ENCODE data around the gene ELOB. TPM values are rescaled to one million over a fixed set of nuclear protein-coding genes. Genes with fewer than 3 reads are reported as not detected.

The ELOB gene
- total and polyA plus RNA-seq, 2 of the 13 experiments (the other 11 are each of a cell fraction or from before 2014, with no cell fraction given) = 208 to 225 TPM

DNA sequence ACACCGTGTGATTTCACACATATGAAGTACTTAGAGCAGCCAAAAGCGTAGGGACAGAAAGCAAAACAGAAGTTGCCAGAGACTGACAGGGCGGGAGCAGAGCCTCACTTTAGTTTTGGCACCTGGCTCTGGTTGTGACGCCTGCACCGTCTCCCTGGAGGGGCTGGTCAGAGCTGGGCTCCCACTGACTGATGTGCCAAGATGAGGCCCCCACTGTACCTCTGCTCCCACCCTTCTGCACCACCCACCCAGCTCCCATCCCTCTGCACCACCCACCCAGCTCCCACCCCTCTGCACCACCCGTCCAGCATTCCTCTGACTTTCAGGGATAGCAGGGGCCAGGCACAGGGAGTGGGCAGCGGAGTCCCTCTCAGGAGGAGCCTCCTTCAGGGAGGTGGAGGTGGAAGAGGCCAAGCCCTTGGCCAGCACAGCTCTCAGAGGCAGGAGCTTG lies 36.7 kb upstream of the ELOB start:
- intact Hi-C loops (cut with micrococcal nuclease; ENCODE audit: unreplicated experiment) = no loop called here
- CTCF ChIA-PET (ENCODE audit: low intra/inter-chr PET ratio, low total read pairs) = no interaction called here
- ATAC-seq = no peak

More for the DNA sequence above, 36.7 kb upstream of the ELOB start:
- Histone ChIP-seq H3K9me3 (ENCODE audit: low read length) (no peaks in the 10 kb centered on the region), H3K27me3 (ENCODE audit: control insufficient read depth in 1 of 2, insufficient read depth in 2 of 2, low read length in 2 of 2) (peaks cover 8 to 51% of the 10 kb centered on the region in 2 experiments), H3K4me3 (replicated peaks in 1 of 3; ENCODE audit: insufficient read depth in 1 of 3, low read depth in 2 of 3, low read length in 3 of 3) (no peak overlapping the region), H3K27ac (ENCODE audit: extremely low read length, insufficient read depth, low read length) (no peak overlapping the region), H3K79me2 (ENCODE audit: insufficient read depth, low read length) (no peaks in the 10 kb centered on the region), H2AFZ (ENCODE audit: low read length) (no peak overlapping the region), H4K20me1 (ENCODE audit: insufficient read depth, low read length) (no peaks in the 10 kb centered on the region), H3K4me2 (ENCODE audit: low read depth, low read length) (no peak overlapping the region), H3K9ac (ENCODE audit: insufficient read depth, low read depth, low read length) (no peak overlapping the region), H3K36me3 (replicated peaks in 1 of 2; ENCODE audit: control insufficient read depth in 1 of 2, insufficient read depth in 2 of 2, low read length in 2 of 2) (no peaks in the 10 kb centered on the region), H3K4me1 (ENCODE audit: insufficient read depth, low read length) (peaks cover 19% of the 10 kb centered on the region)
- WGBS (ENCODE audit: low lambda C conversion rate) = 48% methylated on average over 6 of the region's 7 CpGs
- no TSS peak for BruUV-seq (replicated peaks)
- POLR2A ChIA-PET = no interaction called here
- TF ChIP-seq SOX6 (IDR thresholded peaks at IDR 0.05) (no peak), SOX6 (CRISPR knock-in tag; IDR thresholded peaks at IDR 0.05) (no peak), ZNF180 (CRISPR knock-in tag; IDR thresholded peaks at IDR 0.05; ENCODE audit: borderline replicate concordance, low read depth) (no peak), PPARG (CRISPR knock-in tag; conservative IDR thresholded peaks at IDR 0.05) (no peak), NR2F1 (CRISPR knock-in tag; IDR thresholded peaks at IDR 0.05) (no peak), ZNF530 (CRISPR knock-in tag; IDR thresholded peaks at IDR 0.05; ENCODE audit: low read depth) (no peak), ONECUT2 (CRISPR knock-in tag; IDR thresholded peaks at IDR 0.05) (no peak), MEIS1 (CRISPR knock-in tag; IDR thresholded peaks at IDR 0.05; ENCODE audit: borderline replicate concordance) (no peak), NAIF1 (CRISPR knock-in tag; IDR thresholded peaks at IDR 0.05; ENCODE audit: borderline replicate concordance) (no peak)
- TF ChIP-seq, protein P1, sequence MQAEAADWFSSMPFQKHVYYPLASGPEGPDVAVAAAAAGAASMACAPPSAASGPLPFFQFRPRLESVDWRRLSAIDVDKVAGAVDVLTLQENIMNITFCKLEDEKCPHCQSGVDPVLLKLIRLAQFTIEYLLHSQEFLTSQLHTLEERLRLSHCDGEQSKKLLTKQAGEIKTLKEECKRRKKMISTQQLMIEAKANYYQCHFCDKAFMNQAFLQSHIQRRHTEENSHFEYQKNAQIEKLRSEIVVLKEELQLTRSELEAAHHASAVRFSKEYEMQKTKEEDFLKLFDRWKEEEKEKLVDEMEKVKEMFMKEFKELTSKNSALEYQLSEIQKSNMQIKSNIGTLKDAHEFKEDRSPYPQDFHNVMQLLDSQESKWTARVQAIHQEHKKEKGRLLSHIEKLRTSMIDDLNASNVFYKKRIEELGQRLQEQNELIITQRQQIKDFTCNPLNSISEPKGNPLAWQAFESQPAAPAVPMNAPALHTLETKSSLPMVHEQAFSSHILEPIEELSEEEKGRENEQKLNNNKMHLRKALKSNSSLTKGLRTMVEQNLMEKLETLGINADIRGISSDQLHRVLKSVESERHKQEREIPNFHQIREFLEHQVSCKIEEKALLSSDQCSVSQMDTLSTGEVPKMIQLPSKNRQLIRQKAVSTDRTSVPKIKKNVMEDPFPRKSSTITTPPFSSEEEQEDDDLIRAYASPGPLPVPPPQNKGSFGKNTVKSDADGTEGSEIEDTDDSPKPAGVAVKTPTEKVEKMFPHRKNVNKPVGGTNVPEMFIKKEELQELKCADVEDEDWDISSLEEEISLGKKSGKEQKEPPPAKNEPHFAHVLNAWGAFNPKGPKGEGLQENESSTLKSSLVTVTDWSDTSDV (CRISPR knock-in tag; IDR thresholded peaks at IDR 0.05) = no peak
- in situ Hi-C loops (cut with HindIII; ENCODE audit: extremely low pct_ligation_motif_present, low pct_unique_long_range_greater_than_20kb) = no loop called here
- FAIRE-seq (no peak), DNase-seq (ENCODE audit: low spot score) (no peak)

All from HepG2 (cell line).